Measurements from ENCODE around the gene ABCC1.
A peak's percentile ranks its signal among the peaks of the same experiment; 100 is the strongest.

Gene ABCC1

GRCh38 chr16:15967655-15968315 is 18.4 kb downstream of the ABCC1 start:
- Mint-ChIP-seq H3K4me3 (no peak overlapping the region), H3K27ac (peak overlapping the region; percentile 19), H3K4me1 (ENCODE audit: low read depth) (peaks cover 20% of the 10 kb centered on the region), H3K9me3 (peaks cover 44% of the 10 kb centered on the region), H3K27me3 (ENCODE audit: low read depth) (no peaks in the 10 kb centered on the region), H3K36me3 (ENCODE audit: low read depth) (peaks cover 81% of the 10 kb centered on the region)
- no peak for DNase-seq (ENCODE audit: low spot score)

- peaks cover 35% of the 10 kb centered on the region for H3K9me3 Mint-ChIP-seq
- no peak overlapping the region for H3K27ac Mint-ChIP-seq
- H3K27me3 Mint-ChIP-seq (ENCODE audit: low read depth): no peaks in the 10 kb centered on the region
- peaks cover 84% of the 10 kb centered on the region for H3K36me3 Mint-ChIP-seq (ENCODE audit: low read depth)
- DNase-seq (ENCODE audit: low spot score): no peak
- peaks cover 10% of the 10 kb centered on the region for H3K4me1 Mint-ChIP-seq (ENCODE audit: low read depth)
- no peak overlapping the region for H3K4me3 Mint-ChIP-seq
Observed at GRCh38 chr16:15970202-15970601, 20.8 kb downstream of the ABCC1 start.

- H3K4me3 Mint-ChIP-seq: no peak overlapping the region
- H3K4me1 Mint-ChIP-seq (ENCODE audit: low read depth): peaks cover 10% of the 10 kb centered on the region
- H3K27me3 Mint-ChIP-seq (ENCODE audit: low read depth): no peaks in the 10 kb centered on the region
- peaks cover 84% of the 10 kb centered on the region for H3K36me3 Mint-ChIP-seq (ENCODE audit: low read depth)
- H3K9me3 Mint-ChIP-seq: peaks cover 35% of the 10 kb centered on the region
- DNase-seq (ENCODE audit: low spot score): no peak
- no peak overlapping the region for H3K27ac Mint-ChIP-seq
Observed at GRCh38 chr16:15970743-15971439, 21.5 kb downstream of the ABCC1 start.

- no peak for DNase-seq (ENCODE audit: low spot score)
- Mint-ChIP-seq H3K27me3 (ENCODE audit: low read depth) (no peaks in the 10 kb centered on the region), H3K27ac (no peak overlapping the region), H3K4me3 (no peak overlapping the region), H3K9me3 (peaks cover 37% of the 10 kb centered on the region), H3K4me1 (ENCODE audit: low read depth) (peaks cover 10% of the 10 kb centered on the region), H3K36me3 (ENCODE audit: low read depth) (peaks cover 88% of the 10 kb centered on the region)
Observed at GRCh38 chr16:15971440-15971815, 22.0 kb downstream of the ABCC1 start.

- Mint-ChIP-seq H3K4me1 (ENCODE audit: low read depth) (peaks cover 3% of the 10 kb centered on the region), H3K9me3 (peaks cover 42% of the 10 kb centered on the region), H3K36me3 (ENCODE audit: low read depth) (peaks cover 89% of the 10 kb centered on the region), H3K27me3 (ENCODE audit: low read depth) (no peaks in the 10 kb centered on the region), H3K27ac (no peak overlapping the region), H3K4me3 (no peak overlapping the region)
- no peak for DNase-seq (ENCODE audit: low spot score)
Observed at GRCh38 chr16:15972046-15972868, 22.8 kb downstream of the ABCC1 start.

GRCh38 chr16:15973421-15973820 is 24.0 kb downstream of the ABCC1 start:
- Mint-ChIP-seq H3K4me1 (ENCODE audit: low read depth) (no peaks in the 10 kb centered on the region), H3K9me3 (peaks cover 50% of the 10 kb centered on the region), H3K4me3 (no peak overlapping the region), H3K27me3 (ENCODE audit: low read depth) (no peaks in the 10 kb centered on the region), H3K36me3 (ENCODE audit: low read depth) (peaks cover 92% of the 10 kb centered on the region), H3K27ac (no peak overlapping the region)
- no peak for DNase-seq (ENCODE audit: low spot score)

- Mint-ChIP-seq H3K9me3 (peaks cover 54% of the 10 kb centered on the region), H3K27ac (no peak overlapping the region), H3K36me3 (ENCODE audit: low read depth) (peaks cover 93% of the 10 kb centered on the region)
Observed at GRCh38 chr16:15974057-15974456, 24.6 kb downstream of the ABCC1 start.

GRCh38 chr16:15975172-15975571 is 25.8 kb downstream of the ABCC1 start:
- H3K27ac Mint-ChIP-seq: no peak overlapping the region
- no peaks in the 10 kb centered on the region for H3K4me1 Mint-ChIP-seq (ENCODE audit: low read depth)
- peaks cover 95% of the 10 kb centered on the region for H3K36me3 Mint-ChIP-seq (ENCODE audit: low read depth)
- H3K27me3 Mint-ChIP-seq (ENCODE audit: low read depth): no peaks in the 10 kb centered on the region
- H3K4me3 Mint-ChIP-seq: no peak overlapping the region
- peaks cover 63% of the 10 kb centered on the region for H3K9me3 Mint-ChIP-seq
- no peak for DNase-seq (ENCODE audit: low spot score)

More at GRCh38 chr16:15974057-15974456, 24.6 kb downstream of the ABCC1 start:
- Mint-ChIP-seq H3K4me1 (ENCODE audit: low read depth) (no peaks in the 10 kb centered on the region), H3K27me3 (ENCODE audit: low read depth) (no peaks in the 10 kb centered on the region), H3K4me3 (no peak overlapping the region)
- DNase-seq (ENCODE audit: low spot score): no peak

- H3K36me3 Mint-ChIP-seq (ENCODE audit: low read depth): peaks cover 96% of the 10 kb centered on the region
- H3K27me3 Mint-ChIP-seq (ENCODE audit: low read depth): no peaks in the 10 kb centered on the region
Observed at GRCh38 chr16:15976225-15976812, 26.9 kb downstream of the ABCC1 start.

GRCh38 chr16:15976929-15977637 is 27.7 kb downstream of the ABCC1 start:
- Mint-ChIP-seq H3K4me3 (no peak overlapping the region), H3K4me1 (ENCODE audit: low read depth) (no peaks in the 10 kb centered on the region), H3K9me3 (peaks cover 60% of the 10 kb centered on the region), H3K36me3 (ENCODE audit: low read depth) (peaks cover 96% of the 10 kb centered on the region), H3K27ac (no peak overlapping the region), H3K27me3 (ENCODE audit: low read depth) (no peaks in the 10 kb centered on the region)
- DNase-seq (ENCODE audit: low spot score): no peak

More at GRCh38 chr16:15976225-15976812, 26.9 kb downstream of the ABCC1 start:
- Mint-ChIP-seq H3K27ac (no peak overlapping the region), H3K9me3 (peaks cover 60% of the 10 kb centered on the region), H3K4me3 (no peak overlapping the region), H3K4me1 (ENCODE audit: low read depth) (no peaks in the 10 kb centered on the region)
- DNase-seq (ENCODE audit: low spot score): no peak

GRCh38 chr16:15979801-15980200 is 30.4 kb downstream of the ABCC1 start:
- Mint-ChIP-seq H3K4me1 (ENCODE audit: low read depth) (peaks cover 2% of the 10 kb centered on the region), H3K27me3 (ENCODE audit: low read depth) (no peaks in the 10 kb centered on the region), H3K9me3 (peaks cover 67% of the 10 kb centered on the region), H3K4me3 (no peak overlapping the region), H3K27ac (no peak overlapping the region), H3K36me3 (ENCODE audit: low read depth) (peaks cover 91% of the 10 kb centered on the region)
- DNase-seq (ENCODE audit: low spot score): no peak

- Mint-ChIP-seq H3K9me3 (peaks cover 67% of the 10 kb centered on the region), H3K4me1 (ENCODE audit: low read depth) (peaks cover 2% of the 10 kb centered on the region), H3K36me3 (ENCODE audit: low read depth) (peaks cover 85% of the 10 kb centered on the region), H3K27ac (no peak overlapping the region), H3K27me3 (ENCODE audit: low read depth) (no peaks in the 10 kb centered on the region), H3K4me3 (no peak overlapping the region)
- no peak for DNase-seq (ENCODE audit: low spot score)
Observed at GRCh38 chr16:15980329-15980728, 30.9 kb downstream of the ABCC1 start.

- H3K4me1 Mint-ChIP-seq (ENCODE audit: low read depth): peaks cover 2% of the 10 kb centered on the region
- H3K9me3 Mint-ChIP-seq: peaks cover 65% of the 10 kb centered on the region
- peaks cover 80% of the 10 kb centered on the region for H3K36me3 Mint-ChIP-seq (ENCODE audit: low read depth)
- no peaks in the 10 kb centered on the region for H3K27me3 Mint-ChIP-seq (ENCODE audit: low read depth)
- H3K27ac Mint-ChIP-seq: no peak overlapping the region
- no peak overlapping the region for H3K4me3 Mint-ChIP-seq
- no peak for DNase-seq (ENCODE audit: low spot score)
Observed at GRCh38 chr16:15981382-15981781, 32.0 kb downstream of the ABCC1 start.

All from T-helper 2 cell treated with Interferon-gamma antibody and Interleukin-4, amounts not matched to agents 5 μg/mL and 100 μg/mL, for 36 hours (primary cell).